Measurements from ENCODE around the gene TJP2. TPM values are rescaled to one million over a fixed set of nuclear protein-coding genes. Genes with fewer than 3 reads are reported as not detected.
A peak's percentile ranks its signal among the peaks of the same experiment; 100 is the strongest.
"Not testable (repeated sequence)": the region's sequence is repeated elsewhere in the genome, so short reads cannot be mapped to it uniquely, and the experiment has no call there.

Gene TJP2
- total RNA-seq, 4 donors from 2014 or later, result 200 to 266 (median 232) TPM

DNA sequence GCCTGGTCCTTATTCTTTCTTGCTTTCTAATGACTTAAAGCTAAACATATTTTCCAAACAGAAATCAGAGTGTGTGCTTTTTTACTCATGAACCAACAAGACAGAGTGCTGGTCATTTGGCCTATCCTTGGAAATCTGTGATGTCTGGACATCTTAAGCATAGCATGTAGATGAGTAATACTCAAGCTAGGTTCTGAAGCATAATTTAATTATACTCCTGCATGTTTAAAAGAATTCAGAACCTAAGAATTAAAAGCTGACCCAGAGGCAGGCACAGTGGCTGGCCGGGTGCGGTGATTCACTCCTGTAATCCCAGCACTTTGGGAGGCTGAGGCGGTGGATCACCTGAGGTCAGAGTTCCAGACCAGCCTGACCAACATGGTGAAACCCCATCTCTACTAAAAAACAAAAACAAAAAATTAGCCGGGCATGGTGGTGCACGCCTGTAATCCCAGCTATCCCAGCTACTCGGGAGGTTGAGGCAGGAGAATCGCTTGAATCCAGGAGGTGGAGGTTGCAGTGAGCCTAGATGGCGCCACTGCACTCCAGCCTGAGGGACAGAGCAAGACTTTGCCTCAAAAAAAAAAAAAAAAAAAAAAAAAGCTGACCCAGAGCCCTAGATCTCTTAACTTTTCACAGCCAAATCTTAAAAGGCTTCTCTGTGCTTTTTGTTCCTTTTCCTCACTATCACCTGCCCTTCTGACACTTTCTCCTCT lies 16.2 kb upstream of the TJP2 start:
- Histone ChIP-seq H3K36me3 (no peaks in the 10 kb centered on the region), H3K4me3 (replicated peaks in 1 of 3) (no peak overlapping the region), H3K27ac (peak overlapping the region in 2 of 3 donors; percentile 6 to 11), H3K27me3 (no peaks in the 10 kb centered on the region), H3K9me3 (no peaks in the 10 kb centered on the region), H3K4me1 (peaks cover 28 to 35% of the 10 kb centered on the region in 2 donors)
- TF ChIP-seq POLR2A (IDR thresholded peaks at IDR 0.05), result no peak
- TF ChIP-seq, protein P1, sequence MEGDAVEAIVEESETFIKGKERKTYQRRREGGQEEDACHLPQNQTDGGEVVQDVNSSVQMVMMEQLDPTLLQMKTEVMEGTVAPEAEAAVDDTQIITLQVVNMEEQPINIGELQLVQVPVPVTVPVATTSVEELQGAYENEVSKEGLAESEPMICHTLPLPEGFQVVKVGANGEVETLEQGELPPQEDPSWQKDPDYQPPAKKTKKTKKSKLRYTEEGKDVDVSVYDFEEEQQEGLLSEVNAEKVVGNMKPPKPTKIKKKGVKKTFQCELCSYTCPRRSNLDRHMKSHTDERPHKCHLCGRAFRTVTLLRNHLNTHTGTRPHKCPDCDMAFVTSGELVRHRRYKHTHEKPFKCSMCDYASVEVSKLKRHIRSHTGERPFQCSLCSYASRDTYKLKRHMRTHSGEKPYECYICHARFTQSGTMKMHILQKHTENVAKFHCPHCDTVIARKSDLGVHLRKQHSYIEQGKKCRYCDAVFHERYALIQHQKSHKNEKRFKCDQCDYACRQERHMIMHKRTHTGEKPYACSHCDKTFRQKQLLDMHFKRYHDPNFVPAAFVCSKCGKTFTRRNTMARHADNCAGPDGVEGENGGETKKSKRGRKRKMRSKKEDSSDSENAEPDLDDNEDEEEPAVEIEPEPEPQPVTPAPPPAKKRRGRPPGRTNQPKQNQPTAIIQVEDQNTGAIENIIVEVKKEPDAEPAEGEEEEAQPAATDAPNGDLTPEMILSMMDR (IDR thresholded peaks at IDR 0.05), result peak in 1 of 6 experiments; percentile 17
- intact Hi-C loops (cut with DNase I), result no loop called here
- no peak for DNase-seq
- WGBS, 2 donors, result 93% methylated on average over 8 of the region's 8 CpGs

DNA sequence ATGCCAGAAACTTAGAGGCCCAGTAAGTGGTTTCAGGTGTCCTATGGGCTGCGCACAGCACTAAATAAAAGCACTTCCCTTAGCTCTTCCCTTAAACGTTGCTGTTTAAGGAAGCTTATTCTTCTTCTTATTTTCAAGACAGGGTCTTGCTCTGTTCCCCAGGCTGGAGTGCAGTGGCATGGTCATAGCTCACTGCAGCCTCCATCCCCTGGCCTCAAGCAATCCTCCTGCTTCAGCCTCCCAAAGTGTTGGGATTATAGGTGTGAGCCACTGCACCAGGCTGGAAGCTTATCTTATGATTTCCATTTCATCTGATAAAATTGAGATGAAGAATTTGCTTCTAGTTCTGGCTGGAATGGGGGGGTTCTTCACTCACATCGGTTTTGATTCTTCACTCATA lies 15.6 kb upstream of the TJP2 start:
- TF ChIP-seq, protein P1 (IDR thresholded peaks at IDR 0.05), result no peak
- no peak for TF ChIP-seq POLR2A (IDR thresholded peaks at IDR 0.05)
- Histone ChIP-seq H3K4me1 (peaks cover 22 to 29% of the 10 kb centered on the region in 2 donors), H3K36me3 (no peaks in the 10 kb centered on the region), H3K4me3 (replicated peaks in 1 of 3) (no peak overlapping the region), H3K27me3 (no peaks in the 10 kb centered on the region), H3K27ac (peak overlapping the region in 1 of 3 donors; percentile 6), H3K9me3 (no peaks in the 10 kb centered on the region)
- intact Hi-C loops (cut with DNase I), result no loop called here
- WGBS, 2 donors, result 70 to 80% methylated on average over 3 of the region's 3 CpGs
- no peak for DNase-seq

DNA sequence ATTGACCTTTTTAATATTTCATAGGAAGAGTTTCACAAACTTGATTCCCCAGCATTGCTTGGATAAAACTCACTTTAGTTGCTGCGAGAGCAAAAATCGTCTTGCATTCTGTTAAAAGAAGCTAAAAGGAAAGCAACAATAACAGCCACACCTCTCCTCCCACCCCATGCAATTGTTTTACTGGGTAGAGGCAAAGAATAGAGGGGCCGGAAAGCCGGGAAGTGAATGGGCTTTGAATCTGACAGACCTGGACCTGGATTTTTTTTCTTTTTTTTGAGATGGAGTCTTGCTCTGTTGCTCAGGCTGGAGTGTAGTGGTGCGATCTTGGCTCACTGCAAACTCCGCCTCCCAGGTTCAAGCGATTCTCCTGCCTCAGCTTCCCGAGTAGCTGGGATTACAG lies 9.5 kb upstream of the TJP2 start:
- not testable (repeated sequence) for H3K27me3 ChIP-seq, H3K9me3 ChIP-seq
- 86 to 91% methylated on average over 8 of the region's 8 CpGs for WGBS, 2 donors

DNA sequence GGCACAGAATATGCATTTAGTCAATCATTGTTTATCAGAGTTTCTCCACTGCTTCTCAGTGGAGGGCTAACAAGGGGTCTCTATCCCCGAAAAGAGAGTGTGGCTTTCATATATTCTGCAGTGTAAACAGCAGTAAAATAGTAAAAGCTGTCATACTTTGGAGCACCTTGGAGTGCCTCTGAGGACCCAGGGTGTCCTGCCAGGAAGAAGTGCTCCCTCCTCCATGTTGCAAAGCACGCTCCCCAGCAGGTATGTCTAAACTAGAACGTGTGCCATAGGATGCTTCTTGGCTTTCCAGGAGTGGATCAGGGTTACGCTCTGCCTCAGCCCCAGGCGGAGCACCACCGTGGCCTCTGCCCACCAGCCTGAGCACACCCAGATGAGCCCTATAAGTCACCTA lies 8.5 kb upstream of the TJP2 start:
- H3K27ac ChIP-seq, result peak overlapping the region in 1 of 3 donors; percentile 41
- H3K36me3 ChIP-seq, result no peaks in the 10 kb centered on the region
- no peak overlapping the region for H3K4me3 ChIP-seq (replicated peaks in 1 of 3)
- intact Hi-C loops (cut with DNase I), result no loop called here
- peak; percentile 57 to 59 for DNase-seq
- no peaks in the 10 kb centered on the region for H3K27me3 ChIP-seq
- H3K4me1 ChIP-seq, result peaks cover 8 to 39% of the 10 kb centered on the region in 2 donors
- TF ChIP-seq, protein P1 (IDR thresholded peaks at IDR 0.05), result no peak
- no peak for TF ChIP-seq POLR2A (IDR thresholded peaks at IDR 0.05)
- WGBS, 2 donors, result 63 to 69% methylated on average over 5 to 6 of the region's 6 CpGs
- H3K9me3 ChIP-seq, result no peaks in the 10 kb centered on the region

More for the DNA sequence above, 9.5 kb upstream of the TJP2 start:
- H3K27ac ChIP-seq, result peak overlapping the region in 2 of 3 donors; percentile 8 to 41
- intact Hi-C loops (cut with DNase I); H3K36me3 ChIP-seq; H3K4me3 ChIP-seq (replicated peaks in 1 of 3); DNase-seq: not testable (repeated sequence)
- H3K4me1 ChIP-seq, result peaks cover 8 to 32% of the 10 kb centered on the region in 2 donors

DNA sequence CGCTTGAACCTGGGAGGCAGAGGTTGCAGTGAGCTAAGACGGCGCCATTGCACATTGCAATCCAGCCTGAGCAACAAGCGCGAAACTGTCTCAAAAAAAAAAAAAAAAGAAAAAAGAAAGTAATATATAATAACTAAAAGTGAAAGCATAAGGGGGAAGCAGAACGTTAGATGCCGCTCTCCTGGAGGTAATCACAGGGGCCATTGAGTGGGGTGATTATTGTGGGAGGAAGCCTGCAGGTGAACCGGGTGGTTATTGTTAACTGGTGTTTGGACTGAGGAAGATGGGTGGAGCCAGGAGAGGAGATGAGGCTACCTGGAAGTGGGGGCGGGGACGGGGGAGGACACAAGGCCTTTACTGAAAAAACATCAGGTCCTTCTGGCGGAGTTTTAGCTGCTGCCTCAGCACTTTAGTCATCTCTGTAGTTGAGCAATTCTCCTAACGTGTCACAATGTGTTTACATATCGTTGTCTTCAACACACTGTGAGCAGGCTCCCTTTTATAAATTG lies 5.3 kb upstream of the TJP2 start:
- Histone ChIP-seq H3K4me1 (peaks cover 12 to 61% of the 10 kb centered on the region in 2 donors), H3K27me3 (no peaks in the 10 kb centered on the region), H3K9me3 (no peaks in the 10 kb centered on the region), H3K27ac (peak overlapping the region in 1 of 3 donors; percentile 45), H3K36me3 (no peaks in the 10 kb centered on the region), H3K4me3 (replicated peaks in 1 of 3) (no peak overlapping the region)
- TF ChIP-seq, protein P1 (IDR thresholded peaks at IDR 0.05), result no peak
- TF ChIP-seq POLR2A (IDR thresholded peaks at IDR 0.05), result no peak
- intact Hi-C loops (cut with DNase I), result no loop called here
- DNase-seq, result peak; percentile 81 to 84
- WGBS, 2 donors, result 57 to 63% methylated on average over 13 of the region's 13 CpGs
